ENCODE results near the gene ACTA2.

- TF ChIP-seq SP1 (IDR thresholded peaks at IDR 0.05) (no peak), BHLHE40 (IDR thresholded peaks at IDR 0.05; ENCODE audit: borderline replicate concordance) (no peak), FOXM1 (IDR thresholded peaks at IDR 0.05; ENCODE audit: borderline replicate concordance) (no peak), ARNT (IDR thresholded peaks at IDR 0.05) (no peak), NFRKB (IDR thresholded peaks at IDR 0.05) (no peak), FOXA1 (IDR thresholded peaks at IDR 0.05) (no peak), TARDBP (IDR thresholded peaks at IDR 0.05) (no peak), ZNF384 (IDR thresholded peaks at IDR 0.05) (no peak), LEF1 (IDR thresholded peaks at IDR 0.05; ENCODE audit: borderline replicate concordance) (no peak), FOXK2 (IDR thresholded peaks at IDR 0.05) (no peak), HDGF (IDR thresholded peaks at IDR 0.05; ENCODE audit: borderline replicate concordance) (no peak)
Measured at GRCh38 chr10:88898727-88899126, 53.8 kb downstream of the ACTA2 start.

Measured in HEK293T (cell line).